Liver (tissue), 9 donors: ENCODE results near the gene C6orf89. TPM values are rescaled to one million over a fixed set of nuclear protein-coding genes. Genes with fewer than 3 reads are reported as not detected.
"Not testable (repeated sequence)": the region's sequence is repeated elsewhere in the genome, so short reads cannot be mapped to it uniquely, and the experiment has no call there.

Experiments
- DNase-seq: peaks from one replicate; pipeline ENCODE4 v3.0.0-alpha.2; 2017; ENCODE audit warnings: low spot score
- H3K27ac ChIP-seq, 2 donors: one replicate each; pipeline ENCODE4 v1.7.0; 2013; ENCODE audit warnings: inconsistent platforms in 2 of 2, low read length in 2 of 2, control low read depth in 1 of 2, low read depth in 1 of 2, mild to moderate bottlenecking in 1 of 2
- H3K27me3 ChIP-seq, 4 donors: one replicate each; pipeline versions ENCODE4 v1.6.1 to v1.7.0; 2013; ENCODE audit warnings: low read length in 3 of 4, inconsistent platforms in 1 of 4, mild to moderate bottlenecking in 1 of 4, moderate library complexity in 1 of 4; ENCODE audit not compliant: control insufficient read depth in 4 of 4, insufficient read depth in 4 of 4
- H3K36me3 ChIP-seq, 4 donors: one replicate each; pipeline versions ENCODE4 v1.6.1 to v1.7.0; 2013; ENCODE audit warnings: low read length in 3 of 4, mild to moderate bottlenecking in 3 of 4, low read depth in 1 of 4, moderate library complexity in 1 of 4; ENCODE audit not compliant: control insufficient read depth in 4 of 4, insufficient read depth in 3 of 4
- H3K4me1 ChIP-seq, 4 donors: one replicate each; pipeline versions ENCODE4 v1.6.1 to v1.7.0; 2013; ENCODE audit warnings: low read length in 3 of 4, mild to moderate bottlenecking in 3 of 4, moderate library complexity in 1 of 4; ENCODE audit not compliant: control insufficient read depth in 4 of 4, insufficient read depth in 4 of 4
- H3K4me3 ChIP-seq, 3 donors: one replicate each; pipeline versions ENCODE4 v1.6.1 to v1.7.0; 2013; ENCODE audit warnings: low read length in 3 of 3, control low read depth in 1 of 3, low read depth in 1 of 3, mild to moderate bottlenecking in 1 of 3
- H3K9ac ChIP-seq, 2 donors: one replicate each; pipeline ENCODE4 v1.7.0; 2013; ENCODE audit warnings: low read length in 2 of 2, mild to moderate bottlenecking in 2 of 2, moderate library complexity in 2 of 2, control low read depth in 1 of 2, low read depth in 1 of 2
- H3K9me3 ChIP-seq, 4 donors: one replicate each; pipeline versions ENCODE4 v1.6.1 to v1.7.0; 2013; ENCODE audit warnings: low read length in 3 of 4; ENCODE audit not compliant: control insufficient read depth in 4 of 4
- ATF3 ChIP-seq: IDR thresholded peaks from 2 replicates; pipeline ENCODE4 v1.6.1; 2016; ENCODE audit warnings: antibody characterized with exemption
- CTCF ChIP-seq: fragments of 150-350 bp; IDR thresholded peaks from 2 replicates; pipeline ENCODE4 v1.5.1; 2017; ENCODE audit warnings: improper control_type of control experiment, low read depth, low read length; ENCODE audit not compliant: missing input control
- EGR1 ChIP-seq, 2 donors: IDR thresholded peaks; 2 replicates each; pipeline ENCODE4 v1.6.1; 2016 to 2018; ENCODE audit warnings: antibody characterized with exemption in 2 of 2, low read depth in 2 of 2
- FOXA1 ChIP-seq: IDR thresholded peaks from 2 replicates; pipeline ENCODE4 v1.6.1; 2016; ENCODE audit warnings: antibody characterized with exemption
- FOXA2 ChIP-seq: IDR thresholded peaks from 2 replicates; pipeline ENCODE4 v1.6.1; 2016; ENCODE audit warnings: antibody characterized with exemption
- GABPA ChIP-seq, 2 donors: IDR thresholded peaks in 1 of 2; conservative IDR thresholded peaks in 1 of 2; 2 replicates each; pipeline ENCODE4 v1.6.1; 2016; ENCODE audit warnings: antibody characterized with exemption in 2 of 2, mild to moderate bottlenecking in 1 of 2, moderate library complexity in 1 of 2
- HNF4A ChIP-seq, 2 donors: conservative IDR thresholded peaks; 2 replicates each; pipeline ENCODE4 v1.6.1; 2016; ENCODE audit warnings: antibody characterized with exemption in 2 of 2, mild to moderate bottlenecking in 2 of 2
- HNF4G ChIP-seq: IDR thresholded peaks from 2 replicates; pipeline ENCODE4 v1.6.1; 2016; ENCODE audit warnings: antibody characterized with exemption
- JUND ChIP-seq, 2 donors: IDR thresholded peaks; 2 replicates each; pipeline ENCODE4 v1.6.1; 2016; ENCODE audit warnings: antibody characterized with exemption in 2 of 2
- NR2F2 ChIP-seq: IDR thresholded peaks from 2 replicates; pipeline ENCODE4 v1.6.1; 2016; ENCODE audit warnings: antibody characterized with exemption
- RAD21 ChIP-seq, 2 donors: IDR thresholded peaks; 2 replicates each; pipeline ENCODE4 v1.6.1; 2016; ENCODE audit warnings: antibody characterized with exemption in 2 of 2, mild to moderate bottlenecking in 2 of 2
- RXRA ChIP-seq, 2 donors: IDR thresholded peaks; 2 replicates each; pipeline ENCODE4 v1.6.1; 2017 to 2018; ENCODE audit warnings: antibody characterized with exemption in 2 of 2, mild to moderate bottlenecking in 1 of 2
- SP1 ChIP-seq: IDR thresholded peaks from 2 replicates; pipeline ENCODE4 v1.6.1; 2018; ENCODE audit warnings: antibody characterized with exemption, mild to moderate bottlenecking
- TAF1 ChIP-seq: conservative IDR thresholded peaks from 2 replicates; pipeline ENCODE4 v1.6.1; 2016; ENCODE audit warnings: antibody characterized with exemption, mild to moderate bottlenecking
- YY1 ChIP-seq: IDR thresholded peaks from 2 replicates; pipeline ENCODE4 v1.6.1; 2016; ENCODE audit warnings: antibody characterized with exemption, mild to moderate bottlenecking
- WGBS: extraction: QIAGEN DNeasy Blood & Tissue Kit; methylation state at CpG from one replicate; pipeline ENCODE4 v1.1.7; 2013; 5-methylcytosine and 5-hydroxymethylcytosine counted together
- polyA plus RNA-seq, 2 donors: library from polyadenylated mRNA; stranded (reverse) in 1 of 2; unstranded in 1 of 2; fragments of 200-250 nt in 1 of 2; fragments of >200 nt in 1 of 2; fragmentation: Nextera tagmentation in 1 of 2; extraction: Ambion mirVana in 1 of 2; gene quantifications; one replicate each; pipeline versions ENCODE4 v1.2.1 to v1.2.3, GENCODE V29; 2013 to 2015
- total RNA-seq, 2 donors: library from RNA; depleted of rRNA; stranded (reverse); fragments of >200 nt; gene quantifications; one replicate each; pipeline ENCODE4 v1.2.3, GENCODE V29; 2014
- TF ChIP-seq, protein P1 (sequence below): IDR thresholded peaks from 2 replicates; pipeline ENCODE4 v1.6.1; 2016; ENCODE audit warnings: antibody characterized with exemption
- TF ChIP-seq, protein P2 (sequence below): IDR thresholded peaks from 2 replicates; pipeline ENCODE4 v1.6.1; 2016; ENCODE audit warnings: antibody characterized with exemption
- donor health status: healthy.
- donor health status: healthy.
- donor health status: healthy.
- donor health status: healthy.
- donor health status: healthy.

Gene C6orf89
- total and polyA plus RNA-seq, 4 donors: 14.0 to 27.2 (median 21.0) TPM

DNA sequence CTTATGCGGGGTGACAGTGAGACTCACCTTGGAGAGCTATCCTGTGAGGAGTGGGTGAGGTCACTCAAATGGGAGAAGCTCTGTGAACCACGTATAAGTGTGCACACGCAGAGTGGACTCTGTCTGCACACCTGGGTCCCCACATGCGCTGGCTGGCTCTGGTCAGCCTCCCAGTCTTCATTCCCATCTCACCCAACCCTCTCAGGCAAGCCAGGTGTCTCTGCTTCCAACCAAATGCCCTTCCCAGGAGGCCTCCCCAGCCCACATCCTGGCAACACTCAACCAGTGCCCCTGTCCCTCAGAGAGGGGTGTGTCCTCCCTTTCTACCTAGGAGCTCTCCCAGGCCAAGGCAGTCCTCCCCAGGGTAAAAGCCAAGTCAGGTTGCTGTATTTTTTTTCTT, 60.8 kb downstream of the C6orf89 start:
- no peak for DNase-seq
- no peaks in the 10 kb centered on the region for H3K27me3 ChIP-seq
- TF ChIP-seq HNF4A (conservative IDR thresholded peaks at IDR 0.05) (no peak), NR2F2 (no peak), ATF3 (no peak), TAF1 (no peak), HNF4G (no peak), RXRA (IDR thresholded peaks at IDR 0.05) (no peak), YY1 (no peak), GABPA (IDR thresholded peaks at IDR 0.05 in 1 of 2, conservative IDR thresholded peaks at IDR 0.05 in 1 of 2) (no peak), RAD21 (IDR thresholded peaks at IDR 0.05) (no peak)
- TF ChIP-seq, protein P1, sequence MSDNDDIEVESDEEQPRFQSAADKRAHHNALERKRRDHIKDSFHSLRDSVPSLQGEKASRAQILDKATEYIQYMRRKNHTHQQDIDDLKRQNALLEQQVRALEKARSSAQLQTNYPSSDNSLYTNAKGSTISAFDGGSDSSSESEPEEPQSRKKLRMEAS: no peak
- TF ChIP-seq, protein P2, sequence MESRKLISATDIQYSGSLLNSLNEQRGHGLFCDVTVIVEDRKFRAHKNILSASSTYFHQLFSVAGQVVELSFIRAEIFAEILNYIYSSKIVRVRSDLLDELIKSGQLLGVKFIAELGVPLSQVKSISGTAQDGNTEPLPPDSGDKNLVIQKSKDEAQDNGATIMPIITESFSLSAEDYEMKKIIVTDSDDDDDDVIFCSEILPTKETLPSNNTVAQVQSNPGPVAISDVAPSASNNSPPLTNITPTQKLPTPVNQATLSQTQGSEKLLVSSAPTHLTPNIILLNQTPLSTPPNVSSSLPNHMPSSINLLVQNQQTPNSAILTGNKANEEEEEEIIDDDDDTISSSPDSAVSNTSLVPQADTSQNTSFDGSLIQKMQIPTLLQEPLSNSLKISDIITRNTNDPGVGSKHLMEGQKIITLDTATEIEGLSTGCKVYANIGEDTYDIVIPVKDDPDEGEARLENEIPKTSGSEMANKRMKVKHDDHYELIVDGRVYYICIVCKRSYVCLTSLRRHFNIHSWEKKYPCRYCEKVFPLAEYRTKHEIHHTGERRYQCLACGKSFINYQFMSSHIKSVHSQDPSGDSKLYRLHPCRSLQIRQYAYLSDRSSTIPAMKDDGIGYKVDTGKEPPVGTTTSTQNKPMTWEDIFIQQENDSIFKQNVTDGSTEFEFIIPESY: no peak
- H3K4me1 ChIP-seq: no peaks in the 10 kb centered on the region
- H3K9me3 ChIP-seq: no peaks in the 10 kb centered on the region
- no peak overlapping the region for H3K9ac ChIP-seq
- H3K36me3 ChIP-seq: no peaks in the 10 kb centered on the region
- 86% methylated on average over 4 of the region's 4 CpGs for WGBS
- H3K4me3 ChIP-seq: no peak overlapping the region
- H3K27ac ChIP-seq: no peak overlapping the region

- DNase-seq: no peak
- Histone ChIP-seq H3K4me1 (no peaks in the 10 kb centered on the region), H3K27me3 (no peaks in the 10 kb centered on the region), H3K4me3 (no peak overlapping the region), H3K27ac (no peak overlapping the region), H3K9me3 (no peaks in the 10 kb centered on the region), H3K36me3 (no peaks in the 10 kb centered on the region), H3K9ac (no peak overlapping the region)
- 76% methylated on average over 12 of the region's 12 CpGs for WGBS
- TF ChIP-seq SP1: no peak
- no peak for TF ChIP-seq RAD21 (IDR thresholded peaks at IDR 0.05)
- TF ChIP-seq FOXA2: no peak
- TF ChIP-seq JUND (IDR thresholded peaks at IDR 0.05): no peak
- no peak for TF ChIP-seq TAF1
- no peak for TF ChIP-seq ATF3
- no peak for TF ChIP-seq EGR1 (IDR thresholded peaks at IDR 0.05; ENCODE audit: low read depth in 2 of 2)
- no peak for TF ChIP-seq CTCF
- TF ChIP-seq YY1: no peak
- TF ChIP-seq NR2F2: no peak
- no peak for TF ChIP-seq HNF4G
- no peak for TF ChIP-seq FOXA1
- TF ChIP-seq, protein P2: no peak
- TF ChIP-seq, protein P1: no peak
These were observed 62.0 kb downstream of the C6orf89 start for GRCh38 chr6:36947570-36948351.

DNA sequence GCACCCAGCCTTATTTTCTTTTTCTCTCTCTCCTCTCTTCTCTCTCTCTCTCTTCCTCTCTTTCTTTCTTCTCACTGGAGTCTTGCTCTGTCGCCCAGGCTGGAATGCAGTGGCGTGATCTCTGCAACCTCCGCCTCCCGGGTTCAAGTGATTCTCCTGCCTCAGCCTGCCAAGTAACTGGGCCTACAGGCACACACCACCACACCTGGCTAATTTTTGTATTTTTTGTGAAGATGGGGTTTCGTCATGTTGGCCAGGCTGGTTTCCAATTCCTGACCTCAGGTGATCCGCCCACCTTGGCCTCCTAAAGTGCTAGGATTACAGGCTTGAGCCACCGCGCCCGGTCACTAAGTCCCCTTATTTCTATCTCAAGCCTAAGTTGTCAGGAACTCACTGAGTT, 63.3 kb downstream of the C6orf89 start:
- WGBS: 95% methylated on average over 9 of the region's 9 CpGs
- not testable (repeated sequence) for DNase-seq, H3K36me3 ChIP-seq, H3K9me3 ChIP-seq, H3K27ac ChIP-seq, H3K4me1 ChIP-seq, H3K4me3 ChIP-seq, H3K27me3 ChIP-seq, H3K9ac ChIP-seq
